GM12892 (cell line): Measurements from ENCODE around the gene NAV2.

ENCODE experiments used
- DNase-seq: peaks from one replicate; pipeline ENCODE4 v3.0.0; 2011; ENCODE audit not compliant: insufficient read length
- FAIRE-seq: peaks from 2 replicates; lab custom pipeline; 2011; peaks lifted over from hg19 to GRCh38; lab: Jason Lieb, UNC
- POLR2A ChIP-seq: IDR thresholded peaks from 2 replicates; pipeline ENCODE4 v1.6.1; 2011; ENCODE audit warnings: low read depth, low read length, control low read depth
- POLR2AphosphoS5 ChIP-seq: IDR thresholded peaks from 2 replicates; pipeline ENCODE4 v1.6.1; 2011; ENCODE audit warnings: low read depth, low read length, control low read depth
- TAF1 ChIP-seq: IDR thresholded peaks from 2 replicates; pipeline ENCODE4 v1.6.1; 2011; ENCODE audit warnings: low read depth, mild to moderate bottlenecking, control low read depth, low read length, borderline replicate concordance

The NAV2 gene

DNA sequence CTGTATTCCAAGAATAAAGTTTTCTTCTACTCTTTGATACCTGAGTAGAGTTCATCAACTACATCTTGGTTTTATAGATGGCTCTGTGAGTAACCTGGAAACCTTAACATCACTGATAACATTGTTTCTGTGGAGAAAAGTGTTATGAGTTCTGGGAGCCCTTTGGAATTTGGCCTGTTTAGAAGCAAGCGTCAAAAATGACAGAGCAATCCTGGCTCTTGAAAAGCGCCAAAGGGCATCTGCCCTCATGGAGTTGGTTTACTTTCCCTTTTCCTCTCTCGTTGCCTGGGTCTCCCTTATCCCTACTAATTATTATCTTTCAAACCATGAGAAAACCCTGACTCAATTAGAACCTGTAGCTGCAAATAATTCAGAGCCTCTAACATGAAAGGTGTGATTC is 307.6 kb downstream of the NAV2 start:
- DNase-seq, result no peak
- no peak for FAIRE-seq
- TF ChIP-seq TAF1, result no peak
- TF ChIP-seq POLR2A, result no peak
- no peak for TF ChIP-seq POLR2AphosphoS5

DNA sequence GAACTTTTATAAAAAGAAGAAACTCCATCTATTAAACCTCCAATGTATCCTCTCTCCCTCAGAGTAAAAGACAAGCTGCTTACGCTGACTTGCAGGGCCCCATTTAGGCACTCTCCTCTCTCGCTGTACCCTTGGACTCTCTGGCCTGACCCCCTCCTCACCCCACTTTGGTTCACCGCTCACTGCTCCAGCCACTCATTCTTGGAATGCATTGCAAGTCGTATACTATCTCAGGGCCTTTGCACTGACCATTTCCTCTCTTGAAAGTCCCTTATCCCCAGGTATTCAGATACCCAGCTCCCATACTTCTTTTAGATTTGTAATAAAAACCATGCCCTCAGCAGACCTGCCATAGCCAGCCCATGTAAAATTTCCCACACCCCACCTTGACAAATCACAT is 308.1 kb downstream of the NAV2 start:
- TF ChIP-seq POLR2A, result no peak
- no peak for FAIRE-seq

DNA sequence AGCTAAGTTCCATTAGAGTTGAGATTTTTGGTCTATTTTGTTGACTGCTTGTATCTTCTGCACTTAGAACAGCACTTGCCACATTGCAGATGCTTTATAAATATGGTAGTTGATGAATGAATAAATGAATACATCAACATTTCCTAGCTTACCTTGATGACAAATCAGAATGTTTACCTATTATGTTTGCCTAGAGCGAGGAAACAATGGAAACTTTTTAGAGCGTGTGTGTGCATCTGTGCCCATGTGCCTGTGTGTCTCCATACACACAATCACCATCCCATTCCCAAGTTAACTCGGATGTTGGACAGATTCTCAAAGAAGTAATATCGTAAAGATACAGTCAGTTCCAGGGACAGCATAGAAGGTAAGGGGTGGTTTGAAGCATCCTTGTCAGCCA is 308.6 kb downstream of the NAV2 start:
- DNase-seq (no peak), FAIRE-seq (no peak)

More for the DNA sequence above, 308.1 kb downstream of the NAV2 start:
- no peak for DNase-seq

DNA sequence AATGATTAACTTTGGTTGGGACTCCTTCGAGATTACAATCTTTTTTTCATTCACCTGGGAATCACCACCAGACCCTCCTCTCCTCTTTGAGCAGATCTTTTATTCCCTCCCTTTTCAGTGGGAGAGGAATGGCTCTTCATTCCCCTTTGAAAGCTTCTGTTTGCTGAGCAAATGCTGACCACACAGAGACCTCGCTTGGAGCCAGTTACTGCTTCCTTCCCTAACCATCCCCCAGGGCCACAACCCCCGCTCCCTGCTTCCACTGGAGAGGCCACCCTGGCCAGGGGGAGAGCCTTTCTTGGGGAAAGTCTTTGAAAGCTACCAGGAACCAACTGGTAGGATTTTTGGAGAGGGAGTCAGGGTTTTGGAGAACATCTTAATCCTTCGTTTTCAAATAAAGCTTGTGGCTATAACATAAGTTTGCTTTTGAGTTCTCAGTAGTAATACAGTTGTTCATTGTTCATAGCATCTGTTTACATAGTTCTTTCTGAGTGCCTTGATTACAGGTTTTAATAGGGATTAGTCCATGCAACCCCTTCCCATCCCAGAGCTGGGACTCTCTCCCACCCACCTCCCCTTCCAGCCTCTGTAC is 309.2 kb downstream of the NAV2 start:
- FAIRE-seq (no peak), DNase-seq (no peak)
- TF ChIP-seq POLR2AphosphoS5, result no peak
- no peak for TF ChIP-seq TAF1
- no peak for TF ChIP-seq POLR2A

More for the DNA sequence above, 308.6 kb downstream of the NAV2 start:
- TF ChIP-seq POLR2A (no peak), TAF1 (no peak), POLR2AphosphoS5 (no peak)

- FAIRE-seq (no peak), DNase-seq (no peak)
- TF ChIP-seq POLR2AphosphoS5, result no peak
- no peak for TF ChIP-seq TAF1
- TF ChIP-seq POLR2A, result no peak
These were observed 309.9 kb downstream of the NAV2 start for GRCh38 chr11:20022363-20023081.

DNA sequence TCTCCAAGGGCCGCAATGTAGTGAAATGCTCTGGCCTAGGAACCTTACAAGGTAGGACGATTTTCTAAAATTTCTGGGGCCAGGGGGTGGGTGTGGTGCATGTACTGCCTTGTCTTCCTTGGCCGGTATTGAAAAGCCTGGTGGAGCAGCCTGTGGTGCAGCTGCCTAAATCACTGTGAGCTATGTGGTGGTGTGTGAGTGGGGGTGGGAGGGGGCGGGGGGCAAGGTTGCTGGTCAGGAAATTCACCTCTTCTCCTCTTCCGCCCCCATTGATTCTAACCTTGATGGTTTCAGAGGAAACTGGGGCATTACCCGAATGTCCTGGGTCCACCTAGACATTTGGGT is 310.4 kb downstream of the NAV2 start:
- no peak for TF ChIP-seq TAF1
- TF ChIP-seq POLR2AphosphoS5, result no peak
- DNase-seq, result no peak
- no peak for FAIRE-seq

- no peak for FAIRE-seq
- no peak for TF ChIP-seq POLR2AphosphoS5
- TF ChIP-seq POLR2A, result no peak
- TF ChIP-seq TAF1, result no peak
- DNase-seq, result no peak
These were observed 311.7 kb downstream of the NAV2 start for GRCh38 chr11:20024172-20024935.

DNA sequence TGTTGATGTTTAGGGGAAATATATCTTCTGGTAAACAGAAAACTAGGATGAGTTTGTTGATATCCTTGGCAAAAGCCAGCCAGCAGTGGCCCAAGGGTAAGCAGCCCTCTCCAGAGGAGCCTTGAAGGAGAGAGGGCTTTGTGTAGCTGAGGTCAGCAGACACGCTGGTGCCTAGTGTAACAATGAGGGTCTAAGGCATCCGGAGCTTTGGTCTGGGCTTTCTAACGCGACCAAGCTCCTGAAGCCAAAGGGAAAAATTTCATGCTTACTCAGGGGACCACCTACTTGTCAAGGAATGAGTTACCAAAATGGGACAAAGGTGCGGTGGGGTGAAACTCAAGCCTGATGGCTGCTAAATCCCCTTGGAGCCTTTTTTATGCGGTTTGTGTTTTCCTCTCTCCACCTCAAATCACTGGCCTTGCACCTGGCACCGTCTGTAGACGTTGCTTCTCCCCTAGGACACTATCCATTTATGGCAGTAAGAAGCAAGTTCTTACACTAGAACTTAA is 312.7 kb downstream of the NAV2 start:
- DNase-seq (no peak), FAIRE-seq (no peak)
- TF ChIP-seq TAF1 (no peak), POLR2AphosphoS5 (no peak), POLR2A (no peak)

DNA sequence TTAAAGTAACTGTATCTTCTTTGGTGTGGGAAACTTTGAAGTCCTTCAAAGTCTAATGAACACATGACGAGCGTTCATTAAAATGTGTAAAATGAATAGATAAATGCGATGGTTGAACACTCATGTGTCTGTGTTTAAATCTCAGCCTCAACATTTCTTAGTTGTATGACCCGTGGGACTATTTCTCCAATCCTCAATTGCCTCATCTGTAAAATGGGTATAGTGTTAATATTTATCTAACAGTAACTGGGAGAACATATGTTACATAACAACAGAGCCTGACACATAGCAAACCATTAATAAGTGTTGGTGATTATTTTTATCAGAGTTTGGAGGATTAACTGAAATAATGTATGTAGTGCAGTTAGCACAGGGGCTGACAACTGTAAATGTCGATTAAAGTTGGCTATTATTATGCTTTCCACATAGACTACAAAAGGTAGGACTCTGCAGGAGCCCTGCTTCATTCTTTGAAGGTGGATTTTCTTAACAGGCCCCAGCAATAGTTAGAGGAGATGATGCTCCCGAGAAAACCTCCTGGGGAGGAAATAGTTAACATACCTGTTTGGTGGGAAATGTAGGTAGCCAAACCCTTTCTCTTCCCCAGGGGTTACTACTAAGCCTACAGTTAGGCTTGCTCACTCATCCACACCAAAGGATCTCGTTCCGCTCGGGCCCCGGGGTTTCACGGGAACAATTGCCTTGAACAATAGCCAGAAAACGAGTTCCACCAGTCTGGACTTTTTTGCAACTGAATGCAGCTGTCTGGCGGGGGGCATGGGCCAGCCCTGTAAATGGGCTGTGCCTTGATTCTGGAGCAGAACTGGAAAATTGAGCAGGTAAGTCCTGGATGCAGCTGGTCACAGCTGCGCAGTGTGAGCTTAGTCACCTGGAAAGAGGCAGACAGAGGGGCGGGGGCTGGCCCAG is 314.3 kb downstream of the NAV2 start:
- TF ChIP-seq TAF1 (no peak), POLR2A (no peak), POLR2AphosphoS5 (no peak)
- DNase-seq (no peak), FAIRE-seq (no peak)

DNA sequence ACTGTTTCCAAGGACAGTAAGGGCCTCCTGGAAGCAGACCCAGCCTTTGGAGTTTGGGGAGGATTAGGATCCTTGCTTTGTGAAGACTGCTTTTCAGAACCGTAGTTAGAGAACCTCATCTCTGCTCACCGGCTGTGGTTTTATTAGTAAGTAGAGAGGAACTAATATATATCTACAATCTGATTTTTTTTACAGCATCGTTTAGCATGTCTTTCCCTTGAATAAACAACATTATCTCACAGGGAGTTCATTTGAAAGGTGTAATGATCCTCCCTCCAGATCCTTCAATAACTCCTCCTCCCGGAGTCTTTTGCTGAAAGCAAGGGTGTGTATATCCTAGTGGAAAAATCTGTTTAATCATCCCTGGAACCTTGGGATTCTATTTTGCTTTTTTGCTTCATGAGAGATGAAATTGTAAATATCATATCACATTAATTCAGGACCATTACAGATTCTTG is 314.9 kb downstream of the NAV2 start:
- DNase-seq (no peak), FAIRE-seq (no peak)
- TF ChIP-seq POLR2A (no peak), TAF1 (no peak), POLR2AphosphoS5 (no peak)

DNA sequence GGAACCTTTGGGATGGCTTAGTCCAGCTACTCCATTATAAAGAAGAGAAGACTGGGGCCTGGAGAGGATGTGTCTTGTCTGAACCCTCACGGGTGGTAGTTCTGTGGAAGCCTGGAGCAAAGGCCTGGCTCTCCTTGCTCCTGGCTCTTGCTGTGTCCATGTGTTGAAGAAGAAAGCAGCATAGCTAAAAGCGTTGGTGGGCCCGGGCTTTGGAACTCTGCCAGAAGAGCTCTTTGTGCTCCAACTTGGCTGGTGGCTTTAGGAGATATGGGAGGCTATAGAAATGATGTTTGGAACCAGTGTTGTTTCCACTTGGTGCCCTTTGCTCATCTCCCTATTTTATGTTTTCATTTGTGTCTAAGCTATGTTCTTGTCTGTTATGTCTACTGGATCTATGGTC is 316.6 kb downstream of the NAV2 start:
- DNase-seq (no peak), FAIRE-seq (no peak)
- TF ChIP-seq POLR2AphosphoS5 (no peak), POLR2A (no peak), TAF1 (no peak)
